H9 (cell line): ENCODE data around the gene HGF. TPM values are rescaled to one million over a fixed set of nuclear protein-coding genes. Genes with fewer than 3 reads are reported as not detected.
A peak's percentile ranks its signal among the peaks of the same experiment; 100 is the strongest.

Source experiments
- DNase-seq: peaks from one replicate; pipeline ENCODE4 v3.0.0-alpha.2; 2017
- H2AFZ ChIP-seq: one replicate; pipeline ENCODE4 v1.6.1; 2013; ENCODE audit warnings: mild to moderate bottlenecking, low read length, control low read depth, moderate library complexity
- H2AK5ac ChIP-seq: 2 replicates; pipeline ENCODE4 v1.6.1; 2013; ENCODE audit warnings: low read length, control low read depth, mixed read lengths; ENCODE audit not compliant: insufficient read length
- H2BK120ac ChIP-seq: one replicate; pipeline ENCODE4 v1.6.1; 2013; ENCODE audit warnings: low read depth, mild to moderate bottlenecking, low read length, control low read depth, inconsistent platforms; ENCODE audit not compliant: poor library complexity, severe bottlenecking
- H2BK12ac ChIP-seq: 2 replicates; pipeline ENCODE4 v1.6.1; 2013; ENCODE audit warnings: low read length, control low read depth, mixed read lengths, low read depth; ENCODE audit not compliant: insufficient read length
- H2BK15ac ChIP-seq: 2 replicates; pipeline ENCODE4 v1.6.1; 2013; ENCODE audit warnings: low read depth, low read length, control low read depth
- H2BK20ac ChIP-seq: one replicate; pipeline ENCODE4 v1.6.1; 2013; ENCODE audit warnings: low read depth, mild to moderate bottlenecking, low read length, control low read depth, inconsistent platforms; ENCODE audit not compliant: poor library complexity, severe bottlenecking
- H2BK5ac ChIP-seq: 2 replicates; pipeline ENCODE4 v1.6.1; 2013; ENCODE audit warnings: low read length, control low read depth, mixed read lengths; ENCODE audit not compliant: insufficient read length
- H3K14ac ChIP-seq: 2 replicates; pipeline ENCODE4 v1.6.1; 2013; ENCODE audit warnings: low read length, control low read depth; ENCODE audit not compliant: insufficient read depth
- H3K18ac ChIP-seq: 2 replicates; pipeline ENCODE4 v1.6.1; 2013; ENCODE audit warnings: low read depth, mild to moderate bottlenecking, mixed read lengths, low read length, control low read depth; ENCODE audit not compliant: insufficient read length
- H3K23ac ChIP-seq: 2 replicates; pipeline ENCODE4 v1.6.1; 2013; ENCODE audit warnings: low read length, control low read depth, mixed read lengths, low read depth; ENCODE audit not compliant: insufficient read length
- H3K23me2 ChIP-seq: 2 replicates; pipeline ENCODE4 v1.6.1; 2013; ENCODE audit warnings: low read depth, mild to moderate bottlenecking, mixed read lengths, low read length, control low read depth; ENCODE audit not compliant: insufficient read length, poor library complexity, severe bottlenecking
- H3K27ac ChIP-seq: 2 replicates; pipeline ENCODE4 v1.5.1; 2013; ENCODE audit warnings: low read length, control low read depth, mixed read lengths, low read depth; ENCODE audit not compliant: insufficient read length
- H3K27me3 ChIP-seq: 2 replicates; pipeline ENCODE4 v1.6.1; 2013; ENCODE audit warnings: low read length, control low read depth, inconsistent platforms; ENCODE audit not compliant: insufficient read depth
- H3K4ac ChIP-seq: 2 replicates; pipeline ENCODE4 v1.6.1; 2013; ENCODE audit warnings: low read depth, mild to moderate bottlenecking, control low read depth, inconsistent platforms, low read length, moderate library complexity
- H3K4me1 ChIP-seq: 2 replicates; pipeline ENCODE4 v1.6.1; 2013; ENCODE audit warnings: low read length, control low read depth, inconsistent platforms; ENCODE audit not compliant: insufficient read depth
- H3K4me2 ChIP-seq: 2 replicates; pipeline ENCODE4 v1.6.1; 2013; ENCODE audit warnings: low read length, control low read depth, mixed read lengths; ENCODE audit not compliant: insufficient read length, insufficient read depth
- H3K56ac ChIP-seq: 2 replicates; pipeline ENCODE4 v1.6.1; 2013; ENCODE audit warnings: low read depth, mild to moderate bottlenecking, mixed read lengths, low read length, control low read depth; ENCODE audit not compliant: insufficient read length
- H3K79me1 ChIP-seq: 2 replicates; pipeline ENCODE4 v1.6.1; 2013; ENCODE audit warnings: low read depth, mild to moderate bottlenecking, moderate library complexity, low read length, control low read depth, inconsistent platforms; ENCODE audit not compliant: insufficient read depth, poor library complexity, severe bottlenecking
- H3K79me2 ChIP-seq: 2 replicates; pipeline ENCODE4 v1.6.1; 2013; ENCODE audit warnings: low read length, control low read depth, inconsistent platforms; ENCODE audit not compliant: insufficient read depth
- H3K9ac ChIP-seq: 2 replicates; pipeline ENCODE4 v1.6.1; 2013; ENCODE audit warnings: low read length, control low read depth, mixed read lengths; ENCODE audit not compliant: insufficient read length; ENCODE audit errors: extremely low read depth
- H3K9me3 ChIP-seq: one replicate; pipeline ENCODE4 v1.6.1; 2013; ENCODE audit warnings: low read depth, low read length, inconsistent platforms; ENCODE audit not compliant: control insufficient read depth
- H3T11ph ChIP-seq: one replicate; pipeline ENCODE4 v1.6.1; 2013; ENCODE audit warnings: mild to moderate bottlenecking, low read length, control low read depth, inconsistent platforms
- H4K20me1 ChIP-seq: one replicate; pipeline ENCODE4 v1.6.1; 2013; ENCODE audit not compliant: control insufficient read depth, insufficient read length, insufficient read depth
- H4K5ac ChIP-seq: 2 replicates; pipeline ENCODE4 v1.6.1; 2013; ENCODE audit warnings: low read depth, mild to moderate bottlenecking, mixed read lengths, low read length, control low read depth; ENCODE audit not compliant: insufficient read length
- H4K8ac ChIP-seq: replicated peaks from 2 replicates; pipeline ENCODE4 v1.6.1; 2013; ENCODE audit warnings: low read length, control low read depth, mixed read lengths, low read depth; ENCODE audit not compliant: insufficient read length
- H4K91ac ChIP-seq: 2 replicates; pipeline ENCODE4 v1.6.1; 2013; ENCODE audit warnings: low read depth, mild to moderate bottlenecking, moderate library complexity, mixed read lengths, low read length, control low read depth; ENCODE audit not compliant: insufficient read length
- H3K27ac Mint-ChIP-seq, 3 experiments: 2 replicates in 2 of 3; 3 replicates in 1 of 3; pipeline ENCODE4 v1.8.0; 2020 to 2021; ENCODE audit warnings: mixed read lengths in 3 of 3, mild to moderate bottlenecking in 1 of 3, moderate library complexity in 1 of 3
- H3K27me3 Mint-ChIP-seq: 2 replicates; pipeline ENCODE4 v1.8.0; 2021; ENCODE audit warnings: low read depth, mild to moderate bottlenecking, moderate library complexity, mixed read lengths
- H3K36me3 Mint-ChIP-seq, 3 experiments: 2 replicates in 2 of 3; 3 replicates in 1 of 3; pipeline ENCODE4 v1.8.0; 2020 to 2021; ENCODE audit warnings: low read depth in 3 of 3, mixed read lengths in 3 of 3; ENCODE audit not compliant: insufficient read depth in 1 of 3
- H3K4me1 Mint-ChIP-seq, 2 experiments: 2 replicates each; pipeline ENCODE4 v1.8.0; 2020; ENCODE audit warnings: mixed read lengths in 2 of 2
- H3K4me3 Mint-ChIP-seq, 2 experiments: 2 replicates in 1 of 2; 3 replicates in 1 of 2; pipeline ENCODE4 v1.8.0; 2020 to 2021; ENCODE audit warnings: mild to moderate bottlenecking in 2 of 2, mixed read lengths in 2 of 2, moderate library complexity in 1 of 2
- H3K9me3 Mint-ChIP-seq, 2 experiments: 2 replicates in 1 of 2; 3 replicates in 1 of 2; pipeline ENCODE4 v1.8.0; 2020; ENCODE audit warnings: mild to moderate bottlenecking in 2 of 2, mixed read lengths in 2 of 2, moderate library complexity in 1 of 2
- CTCF ChIP-seq: fragments of 200-600 bp; sonication (generic); conservative IDR thresholded peaks from 3 replicates; pipeline ENCODE4 v1.8.0; 2021; ENCODE audit warnings: antibody characterized with exemption, mild to moderate bottlenecking
- WGBS: extraction: QIAGEN DNeasy Blood & Tissue Kit; methylation state at CpG from one replicate; pipeline ENCODE4 v1.1.7; 2013; ENCODE audit warnings: missing lambda C conversion rate, low lambda C conversion rate, mixed read lengths; ENCODE audit not compliant: insufficient read length; ENCODE audit errors: extremely low coverage; 5-methylcytosine and 5-hydroxymethylcytosine counted together
- total RNA-seq: library from RNA; stranded (reverse); gene quantifications from 2 replicates; pipeline ENCODE4 v1.2.1, GENCODE V29; 2021

Gene HGF
- total RNA-seq, 1 experiment from 2014 or later = 0.15 TPM

DNA sequence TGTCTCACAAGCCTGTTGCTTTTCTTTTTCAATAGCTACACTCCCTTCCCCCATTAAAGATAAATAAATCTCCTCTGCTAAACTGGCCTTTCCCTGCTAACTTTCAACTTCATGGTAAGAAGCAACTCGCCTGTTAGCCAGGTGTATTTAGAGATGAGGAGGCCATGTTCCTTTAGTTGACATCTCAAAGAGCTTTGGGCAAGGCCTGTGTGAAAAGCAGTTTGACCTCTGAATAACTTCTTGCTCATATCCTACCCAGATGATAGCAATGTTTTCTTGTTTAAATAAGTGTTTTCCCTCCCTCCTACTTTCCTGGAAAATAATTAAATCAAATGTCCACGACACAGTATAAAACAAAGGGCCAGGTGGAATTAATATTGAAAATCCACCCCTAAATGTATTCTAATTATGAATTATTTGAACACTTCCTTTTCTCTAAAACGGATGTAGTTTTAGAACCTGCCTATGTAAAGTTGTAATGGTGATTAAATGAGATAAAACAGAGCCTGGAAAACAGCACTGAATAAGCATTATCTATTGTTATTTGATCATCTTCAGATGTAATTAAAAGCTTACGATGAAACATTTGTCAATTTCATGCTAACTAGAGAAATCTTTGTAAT lies 78.5 kb downstream of the HGF start:
- Histone ChIP-seq H3K4me1 (peaks cover 9% of the 10 kb centered on the region), H4K20me1 (no peaks in the 10 kb centered on the region), H3K23me2 (no peaks in the 10 kb centered on the region), H3K9me3 (no peaks in the 10 kb centered on the region), H3K79me2 (no peaks in the 10 kb centered on the region), H2BK5ac (no peak overlapping the region), H2BK12ac (no peak overlapping the region), H2BK20ac (no peak overlapping the region), H3T11ph (no peak overlapping the region), H3K27ac (no peak overlapping the region), H2BK120ac (no peak overlapping the region), H3K14ac (no peak overlapping the region), H2AFZ (peak overlapping the region; percentile 82), H4K5ac (no peak overlapping the region), H3K4me2 (no peak overlapping the region), H2AK5ac (no peak overlapping the region), H3K23ac (no peak overlapping the region), H3K9ac (no peak overlapping the region), H3K27me3 (no peaks in the 10 kb centered on the region), H4K91ac (no peak overlapping the region), H2BK15ac (no peak overlapping the region), H4K8ac (no peak overlapping the region), H3K56ac (no peak overlapping the region), H3K4ac (no peak overlapping the region), H3K18ac (no peak overlapping the region), H3K79me1 (no peaks in the 10 kb centered on the region)
- peak overlapping the region; percentile 18 to 91 (median 73); a peak in 6 of 7 replicates for H3K27ac Mint-ChIP-seq
- peaks cover 41 to 46% of the 10 kb centered on the region in 2 experiments for H3K4me1 Mint-ChIP-seq
- H3K27me3 Mint-ChIP-seq = no peaks in the 10 kb centered on the region
- H3K36me3 Mint-ChIP-seq = no peaks in the 10 kb centered on the region
- no peak overlapping the region for H3K4me3 Mint-ChIP-seq
- DNase-seq = no peak
- no CpG with 5 or more reads among the region's 4 CpGs for WGBS
- no peaks in the 10 kb centered on the region; a peak in 1 of 5 replicates for H3K9me3 Mint-ChIP-seq
- TF ChIP-seq CTCF = no peak
